ENCODE data around the gene LMAN1.

Gene LMAN1

DNA sequence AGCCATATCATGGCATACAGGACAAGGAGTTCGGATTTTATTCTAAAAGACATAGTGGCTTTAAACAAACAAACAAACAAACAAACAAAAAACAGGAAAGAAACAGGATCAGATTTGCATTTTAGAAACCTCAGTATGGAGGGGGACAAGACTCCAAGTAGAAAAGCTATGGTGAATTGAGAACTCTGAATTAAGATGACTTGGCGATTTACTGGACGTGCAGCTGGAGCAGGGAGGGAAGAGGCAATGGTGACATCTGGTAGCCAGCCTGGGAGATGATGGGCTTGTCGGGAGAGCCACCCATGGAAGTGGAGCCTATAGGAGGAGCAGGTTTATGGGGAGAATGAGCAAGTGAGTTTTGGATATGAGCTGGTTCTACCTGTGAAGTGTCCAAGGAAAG, 53.8 kb downstream of the LMAN1 start:
- DNase-seq (ENCODE audit: extremely low read depth in 1 of 2, low read depth in 1 of 2): no peak

DNA sequence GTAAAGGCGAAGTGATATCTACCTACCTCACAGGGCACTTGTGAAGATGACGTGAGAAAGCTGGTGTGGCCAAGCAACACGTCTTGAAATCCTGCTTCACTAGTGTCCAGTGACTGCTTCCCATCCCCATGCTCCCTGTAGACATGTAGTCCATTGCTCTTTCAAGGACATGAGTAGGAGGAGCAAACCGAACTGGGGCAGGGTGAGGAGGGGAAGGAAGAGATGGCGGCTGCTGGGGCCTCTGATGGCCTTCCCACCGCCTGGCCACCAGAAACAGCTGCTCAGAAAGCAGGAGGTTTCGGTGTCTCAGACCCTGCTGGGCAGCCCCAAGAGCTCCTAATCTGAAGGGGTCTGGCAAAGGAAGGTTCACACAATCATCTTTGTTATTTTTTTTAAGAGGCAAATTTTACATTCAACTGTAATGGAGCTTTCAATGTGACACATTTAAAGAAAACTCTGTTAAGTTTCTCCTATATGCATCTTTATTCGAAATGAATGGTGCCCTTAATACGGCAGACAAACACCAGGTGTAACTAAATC, 55.3 kb downstream of the LMAN1 start:
- no peak for DNase-seq (ENCODE audit: extremely low read depth in 1 of 2, low read depth in 1 of 2)

DNA sequence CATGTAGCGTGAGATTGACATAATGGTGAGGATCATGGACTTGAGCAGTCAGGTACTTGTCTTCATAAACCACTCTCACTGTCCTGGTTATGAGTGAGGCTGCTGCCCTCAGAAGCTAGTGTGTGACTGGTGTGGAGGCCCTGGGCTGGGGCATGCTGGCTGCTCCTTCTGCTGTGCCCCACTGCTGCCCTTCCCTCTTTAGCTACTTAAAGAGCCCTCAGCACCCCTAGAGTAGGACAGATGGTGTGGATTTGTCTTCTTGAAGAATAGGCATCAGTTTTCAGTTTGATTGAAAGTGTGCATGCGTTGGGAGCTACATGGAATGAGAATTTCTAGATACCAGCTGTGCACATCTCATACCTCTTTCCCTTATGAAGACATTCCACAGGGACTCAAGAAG, 56.1 kb downstream of the LMAN1 start:
- DNase-seq (ENCODE audit: extremely low read depth in 1 of 2, low read depth in 1 of 2): no peak

DNA sequence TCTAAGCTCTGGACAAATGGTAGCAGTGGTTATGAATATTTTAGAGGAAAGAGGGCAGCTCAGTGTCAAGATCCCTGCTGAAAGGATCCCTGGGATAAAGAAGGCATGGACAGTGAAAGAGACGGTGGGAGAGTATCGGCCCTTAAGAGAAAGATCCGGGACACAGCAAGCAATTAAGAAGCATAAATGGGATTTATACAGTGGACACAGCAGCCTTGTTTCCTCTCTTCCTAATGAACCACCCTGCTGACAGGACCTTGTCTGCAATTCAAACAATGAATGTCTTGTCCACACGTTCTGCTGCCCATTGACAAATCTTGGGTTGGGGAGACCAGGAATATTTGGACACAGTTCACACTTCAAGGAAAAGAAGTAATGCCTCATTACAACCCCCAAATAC, 57.1 kb downstream of the LMAN1 start:
- DNase-seq (ENCODE audit: extremely low read depth in 1 of 2, low read depth in 1 of 2): no peak

DNA sequence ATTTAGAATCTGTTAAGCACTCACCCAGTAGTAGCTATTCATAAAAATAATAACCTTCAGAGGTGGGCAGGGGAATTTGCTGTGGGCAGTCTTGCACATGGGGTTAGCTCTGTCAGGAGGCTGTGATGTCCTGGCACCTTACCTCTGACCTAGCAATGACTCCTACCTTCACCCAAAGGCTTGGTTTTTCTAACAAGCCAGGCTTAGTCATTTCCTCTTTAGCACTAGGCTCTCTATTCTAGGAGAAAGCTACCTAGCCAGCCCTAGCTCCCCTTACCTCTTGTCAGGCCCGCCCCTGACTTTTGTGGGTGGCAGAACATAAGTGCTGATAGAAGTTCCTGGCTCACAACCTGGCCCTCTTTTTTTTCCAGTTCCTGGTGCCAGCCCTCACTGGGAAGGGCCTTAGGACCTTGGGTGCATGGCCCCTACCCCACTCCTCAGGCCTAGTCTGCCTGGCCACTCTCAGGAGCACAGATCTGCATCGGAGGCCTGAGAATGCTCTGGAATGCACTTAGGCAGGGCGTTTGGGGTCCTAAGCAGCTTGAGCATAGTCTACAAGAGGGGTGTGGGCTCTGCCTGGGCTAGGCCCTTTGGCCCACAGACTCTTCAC, 58.3 kb downstream of the LMAN1 start:
- no peak for DNase-seq (ENCODE audit: extremely low read depth in 1 of 2, low read depth in 1 of 2)

DNA sequence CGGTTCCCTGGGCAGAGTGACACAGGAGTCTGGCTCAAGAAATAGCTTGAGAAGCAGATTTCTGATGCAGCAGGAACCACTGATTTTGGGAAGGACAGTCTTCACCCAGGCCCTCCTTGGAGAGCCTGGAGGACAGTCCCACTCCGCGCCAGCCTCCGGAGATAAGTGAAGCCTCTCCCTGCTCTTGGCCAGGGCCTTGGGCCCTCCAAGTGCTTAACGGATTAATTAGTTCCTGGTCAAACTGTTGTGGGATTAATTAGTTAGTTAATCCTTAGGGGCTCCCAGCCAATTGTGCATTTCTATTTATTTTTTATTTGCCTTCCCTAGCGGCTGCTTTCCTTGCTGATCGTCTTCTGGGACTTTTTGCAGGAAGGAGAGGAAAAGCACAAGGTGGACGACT, 60.2 kb downstream of the LMAN1 start:
- DNase-seq (ENCODE audit: extremely low read depth in 1 of 2, low read depth in 1 of 2): no peak

DNA sequence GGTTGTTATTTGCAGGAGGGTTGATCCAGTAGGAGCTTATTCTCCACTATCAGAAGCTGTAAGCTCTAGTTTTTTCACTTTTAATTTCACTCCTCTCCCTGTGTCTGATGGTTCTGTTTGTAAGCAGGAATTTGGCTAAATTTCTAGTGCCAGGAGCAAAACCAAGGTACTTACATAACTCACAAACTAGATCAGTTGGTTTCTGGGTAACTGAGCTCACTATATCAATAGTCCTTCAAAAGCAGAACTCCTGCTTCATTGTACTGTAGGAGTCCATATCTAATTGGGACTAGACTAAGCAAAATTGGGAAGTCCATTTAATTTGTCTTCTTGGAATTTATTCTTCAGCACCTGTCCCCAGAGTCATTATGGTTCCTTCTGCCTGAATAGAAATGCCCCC, 65.7 kb downstream of the LMAN1 start:
- no peak for DNase-seq (ENCODE audit: extremely low read depth in 1 of 2, low read depth in 1 of 2)

DNA sequence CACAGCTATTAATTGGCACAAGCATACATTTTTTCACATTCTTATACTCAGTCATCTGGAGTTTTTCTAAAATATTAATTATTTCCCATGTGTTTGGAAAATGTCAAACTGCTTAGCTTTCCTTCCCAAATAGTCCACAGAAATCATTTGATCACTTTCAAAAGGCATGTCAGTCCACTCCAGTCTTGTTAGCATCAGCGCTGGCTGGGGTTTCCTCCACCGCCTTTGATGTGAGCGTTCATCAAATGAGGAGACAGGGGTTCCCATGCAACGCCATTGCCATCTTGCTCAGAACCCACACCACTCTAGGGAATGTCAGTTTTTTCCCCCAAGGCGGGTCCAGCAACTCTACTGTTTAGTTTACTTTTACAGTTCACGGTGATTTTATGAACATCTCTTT, 72.7 kb downstream of the LMAN1 start:
- no peak for DNase-seq (ENCODE audit: extremely low read depth in 1 of 2, low read depth in 1 of 2)

DNA sequence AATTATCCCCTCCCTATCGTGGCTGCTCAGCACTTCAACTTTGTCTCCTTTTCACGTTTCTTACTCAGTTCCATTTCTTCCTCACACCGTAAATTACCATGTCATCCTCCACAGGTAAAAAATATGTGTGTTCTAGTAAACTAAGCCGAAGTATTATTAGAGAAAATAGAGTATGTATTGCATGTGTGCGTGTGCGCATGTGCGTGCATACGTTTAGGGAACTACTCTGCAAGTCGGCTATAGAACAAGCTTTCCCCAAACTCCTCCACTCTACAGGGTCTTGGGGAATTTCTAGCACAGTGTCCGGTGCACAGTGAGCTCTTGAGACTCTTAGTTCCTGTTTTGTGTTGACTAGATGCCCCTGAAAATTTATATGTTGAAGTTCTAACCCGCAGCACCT, 76.7 kb downstream of the LMAN1 start:
- DNase-seq (ENCODE audit: extremely low read depth in 1 of 2, low read depth in 1 of 2): no peak

DNA sequence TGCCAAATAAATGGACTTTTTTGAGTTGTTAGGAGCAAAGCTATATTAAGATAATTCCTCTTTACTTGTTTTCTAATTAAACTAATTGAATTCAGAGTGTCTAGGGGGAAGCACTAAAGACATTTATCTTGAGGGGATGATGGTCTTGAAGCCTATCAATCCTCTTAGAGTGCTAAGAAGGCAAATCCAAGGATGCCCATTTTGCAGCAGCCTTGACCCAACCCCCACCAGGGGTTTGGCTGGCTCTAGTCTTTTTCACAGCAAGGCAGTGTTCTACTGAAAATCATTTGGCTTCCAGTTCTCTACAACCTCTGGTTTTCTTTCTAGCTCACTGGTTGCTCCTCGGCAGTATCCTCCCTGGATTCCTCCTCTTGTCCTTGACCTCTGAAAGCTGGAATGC, 79.3 kb downstream of the LMAN1 start:
- no peak for DNase-seq (ENCODE audit: extremely low read depth in 1 of 2, low read depth in 1 of 2)

DNA sequence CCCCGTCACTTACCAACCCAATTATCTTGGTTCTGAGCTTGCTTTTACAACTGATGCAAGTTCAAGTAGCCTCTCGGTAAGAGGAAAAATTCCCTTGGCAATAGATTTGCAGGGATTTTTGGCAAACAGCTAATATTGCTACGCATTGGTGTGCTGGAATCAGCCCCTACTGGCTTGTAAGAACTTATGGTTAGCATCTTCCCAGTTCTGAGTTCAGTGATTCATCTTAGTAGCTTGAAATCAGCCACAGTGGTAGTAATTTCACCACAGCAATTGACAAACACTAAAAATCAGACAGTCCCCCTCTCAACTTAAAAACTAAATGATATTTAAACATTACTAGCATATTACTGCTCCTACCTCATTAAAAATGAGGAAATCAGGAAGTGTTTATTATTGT, 79.9 kb downstream of the LMAN1 start:
- no peak for DNase-seq (ENCODE audit: extremely low read depth in 1 of 2, low read depth in 1 of 2)

DNA sequence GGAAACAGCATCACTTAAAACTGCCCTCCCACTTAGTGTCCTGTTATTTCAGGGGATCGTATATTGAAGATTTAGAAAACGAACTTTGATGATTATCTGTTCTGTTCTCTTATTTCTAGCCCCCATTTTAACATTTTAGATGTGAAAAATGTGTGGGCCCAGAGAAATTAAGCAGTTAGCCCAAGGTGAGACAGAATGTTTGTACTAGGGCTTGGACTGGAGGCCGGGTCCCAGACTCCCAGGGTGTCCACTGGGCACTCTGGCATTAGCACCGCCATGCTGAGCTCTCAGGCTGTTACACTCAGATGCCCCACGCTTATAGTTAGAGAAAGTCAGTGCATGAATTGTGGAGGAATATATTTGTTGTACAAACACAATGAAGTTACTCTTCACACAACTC, 80.3 kb downstream of the LMAN1 start:
- no peak for DNase-seq (ENCODE audit: extremely low read depth in 1 of 2, low read depth in 1 of 2)
